Hippocampal formation (tissue), 2 donors: Measurements from ENCODE around the gene SLC6A1.

ENCODE experiments used
- DNase-seq, 2 donors: peaks; one replicate each; lab custom pipeline; 2025; lab: John Stamatoyannopoulos, UW

Gene SLC6A1

GRCh38 chr3:11019116-11019819 is 26.7 kb downstream of the SLC6A1 start:
- DNase-seq: no peak

- DNase-seq: no peak
These were observed 28.2 kb downstream of the SLC6A1 start for GRCh38 chr3:11020764-11021163.

- peak; percentile 60 to 74 for DNase-seq
These were observed 29.1 kb downstream of the SLC6A1 start for GRCh38 chr3:11021611-11022011.

GRCh38 chr3:11022115-11022514 is 29.6 kb downstream of the SLC6A1 start:
- DNase-seq: no peak

GRCh38 chr3:11024181-11024580 is 31.6 kb downstream of the SLC6A1 start:
- no peak for DNase-seq

- no peak for DNase-seq
These were observed 37.4 kb downstream of the SLC6A1 start for GRCh38 chr3:11029948-11030347.

- DNase-seq: no peak
These were observed 41.3 kb downstream of the SLC6A1 start for GRCh38 chr3:11033871-11034270.

- no peak for DNase-seq
These were observed 41.9 kb downstream of the SLC6A1 start for GRCh38 chr3:11034309-11034985.

- DNase-seq: no peak
These were observed 43.4 kb downstream of the SLC6A1 start for GRCh38 chr3:11035757-11036505.

GRCh38 chr3:11037241-11037873 is 44.8 kb downstream of the SLC6A1 start:
- peak in 1 of 2 donors; percentile 47 for DNase-seq

GRCh38 chr3:11037976-11038375 is 45.4 kb downstream of the SLC6A1 start:
- DNase-seq: no peak

GRCh38 chr3:11045536-11045935 is 53.0 kb downstream of the SLC6A1 start:
- DNase-seq: no peak

- no peak for DNase-seq
These were observed 55.0 kb downstream of the SLC6A1 start for GRCh38 chr3:11047500-11047899.

- DNase-seq: no peak
These were observed 58.2 kb downstream of the SLC6A1 start for GRCh38 chr3:11050666-11051323.

- no peak for DNase-seq
These were observed 61.5 kb downstream of the SLC6A1 start for GRCh38 chr3:11053926-11054503.

- DNase-seq: no peak
These were observed 62.3 kb downstream of the SLC6A1 start for GRCh38 chr3:11054739-11055438.

- no peak for DNase-seq
These were observed 62.9 kb downstream of the SLC6A1 start for GRCh38 chr3:11055496-11055895.

GRCh38 chr3:11056531-11057050 is 64.0 kb downstream of the SLC6A1 start:
- DNase-seq: no peak

- no peak for DNase-seq
These were observed 65.1 kb downstream of the SLC6A1 start for GRCh38 chr3:11057655-11058054.

GRCh38 chr3:11059090-11059798 is 66.7 kb downstream of the SLC6A1 start:
- DNase-seq: peak; percentile 70 to 81
